GM12874 (cell line): ENCODE results near the gene TERB2.

Experiments used
- CTCF ChIP-seq: IDR thresholded peaks from 2 replicates; pipeline ENCODE4 v1.5.1; 2011; ENCODE audit warnings: low read depth, mild to moderate bottlenecking, control low read depth, low read length, moderate library complexity; ENCODE audit not compliant: insufficient read depth

TERB2 gene

GRCh38 chr15:45009046-45009445, 52.6 kb downstream of the TERB2 start:
- no peak for TF ChIP-seq CTCF

GRCh38 chr15:45021348-45021747, 64.9 kb downstream of the TERB2 start:
- no peak for TF ChIP-seq CTCF

- TF ChIP-seq CTCF, result no peak
These were observed 66.6 kb downstream of the TERB2 start, which contains the start of gene SORD for GRCh38 chr15:45022871-45023658. TSS of gene SORD (plus strand) at chr15:45023195. CDS start at chr15:45023284, 89 bp downstream.

GRCh38 chr15:45023659-45024225, 67.3 kb downstream of the TERB2 start:
- TF ChIP-seq CTCF, result no peak

GRCh38 chr15:45026651-45027190, 70.2 kb downstream of the TERB2 start:
- no peak for TF ChIP-seq CTCF

- no peak for TF ChIP-seq CTCF
These were observed 70.7 kb downstream of the TERB2 start for GRCh38 chr15:45027220-45027619.
